Neuronal stem cell (in vitro differentiated cells): ENCODE measurements around the gene PLEKHM3.

ENCODE experiments used
- DNase-seq: peaks from one replicate; pipeline ENCODE4 v3.0.0-alpha.2; 2013; ENCODE audit warnings: low spot score
- H2AFZ ChIP-seq: one replicate; pipeline ENCODE4 v1.6.1; 2013; ENCODE audit warnings: mild to moderate bottlenecking, low read length, inconsistent platforms
- H2AK5ac ChIP-seq: 2 replicates; pipeline ENCODE4 v1.6.1; 2013; ENCODE audit warnings: low read depth, mild to moderate bottlenecking, inconsistent platforms, low read length, moderate library complexity, mixed read lengths
- H2BK120ac ChIP-seq: 2 replicates; pipeline ENCODE4 v1.6.1; 2013; ENCODE audit warnings: low read depth, mild to moderate bottlenecking, inconsistent platforms, low read length, moderate library complexity, mixed read lengths
- H2BK12ac ChIP-seq: one replicate; pipeline ENCODE4 v1.6.1; 2013; ENCODE audit warnings: low read length, inconsistent platforms
- H2BK15ac ChIP-seq: 2 replicates; pipeline ENCODE4 v1.6.1; 2013; ENCODE audit warnings: mild to moderate bottlenecking, low read length, inconsistent platforms, mixed read lengths
- H2BK5ac ChIP-seq: one replicate; pipeline ENCODE4 v1.6.1; 2013; ENCODE audit warnings: inconsistent platforms, mild to moderate bottlenecking, low read length, moderate library complexity
- H3K14ac ChIP-seq: one replicate; pipeline ENCODE4 v1.6.1; 2013; ENCODE audit warnings: low read length, inconsistent platforms
- H3K18ac ChIP-seq: 2 replicates; pipeline ENCODE4 v1.6.1; 2013; ENCODE audit warnings: low read length, inconsistent platforms
- H3K23ac ChIP-seq: 2 replicates; pipeline ENCODE4 v1.6.1; 2013; ENCODE audit warnings: low read depth, mild to moderate bottlenecking, mixed read lengths, low read length, inconsistent platforms; ENCODE audit not compliant: poor library complexity
- H3K27ac ChIP-seq: replicated peaks from 3 replicates; pipeline ENCODE4 v1.5.1; 2013; ENCODE audit warnings: low read length, inconsistent platforms
- H3K27me3 ChIP-seq, 3 experiments: 2 replicates each; pipeline ENCODE4 v1.6.1; 2013; ENCODE audit warnings: low read length in 3 of 3, mild to moderate bottlenecking in 2 of 3, inconsistent platforms in 1 of 3, low read depth in 1 of 3, mixed read lengths in 1 of 3, moderate library complexity in 1 of 3; ENCODE audit not compliant: control insufficient read depth in 3 of 3, insufficient read depth in 3 of 3
- H3K36me3 ChIP-seq, 2 donors: replicated peaks in 1 of 2; 2 replicates each; pipeline ENCODE4 v1.6.1; 2013; ENCODE audit warnings: low read length in 2 of 2; ENCODE audit not compliant: control insufficient read depth in 2 of 2, insufficient read depth in 2 of 2
- H3K4ac ChIP-seq: 2 replicates; pipeline ENCODE4 v1.6.1; 2013; ENCODE audit warnings: inconsistent platforms, mild to moderate bottlenecking, low read length, moderate library complexity
- H3K4me1 ChIP-seq, 2 donors: 1 replicate in 1 of 2; 2 replicates in 1 of 2; pipeline ENCODE4 v1.6.1; 2013; ENCODE audit warnings: low read length in 2 of 2, low read depth in 1 of 2; ENCODE audit not compliant: control insufficient read depth in 2 of 2, insufficient read depth in 1 of 2
- H3K4me2 ChIP-seq: one replicate; pipeline ENCODE4 v1.6.1; 2013; ENCODE audit warnings: mild to moderate bottlenecking, low read length, inconsistent platforms; ENCODE audit not compliant: insufficient read depth, poor library complexity, severe bottlenecking
- H3K4me3 ChIP-seq, 2 donors: 2 replicates each; pipeline ENCODE4 v1.5.1; 2013; ENCODE audit warnings: low read length in 2 of 2, mild to moderate bottlenecking in 2 of 2, inconsistent platforms in 1 of 2, moderate library complexity in 1 of 2
- H3K79me1 ChIP-seq: one replicate; pipeline ENCODE4 v1.6.1; 2013; ENCODE audit warnings: low read depth, mild to moderate bottlenecking, inconsistent platforms, low read length, moderate library complexity
- H3K9ac ChIP-seq: one replicate; pipeline ENCODE4 v1.6.1; 2013; ENCODE audit warnings: mild to moderate bottlenecking, low read depth, low read length, inconsistent platforms; ENCODE audit not compliant: poor library complexity
- H3K9me3 ChIP-seq, 2 donors: replicated peaks in 1 of 2; 2 replicates each; pipeline versions ENCODE3 to v1.6.1; 2013; ENCODE audit warnings: low read length in 2 of 2, mild to moderate bottlenecking in 2 of 2, inconsistent platforms in 1 of 2, low read depth in 1 of 2, mixed read lengths in 1 of 2, moderate library complexity in 1 of 2; ENCODE audit not compliant: control insufficient read depth in 2 of 2, insufficient read depth in 1 of 2
- H4K8ac ChIP-seq: one replicate; pipeline ENCODE4 v1.6.1; 2013; ENCODE audit warnings: low read depth, mild to moderate bottlenecking, inconsistent platforms, low read length, moderate library complexity
- H4K91ac ChIP-seq: one replicate; pipeline ENCODE4 v1.6.1; 2013; ENCODE audit warnings: low read length, low read depth, mild to moderate bottlenecking, inconsistent platforms; ENCODE audit not compliant: poor library complexity
- WGBS, 2 donors: extraction: QIAGEN DNeasy Blood & Tissue Kit; methylation state at CpG; one replicate each; pipeline ENCODE4 v1.1.7; 2013; ENCODE audit warnings: missing lambda C conversion rate in 2 of 2, mixed read lengths in 1 of 2; ENCODE audit not compliant: insufficient read length in 2 of 2, insufficient replicate concordance in 1 of 2; ENCODE audit errors: extremely low coverage in 2 of 2; 5-methylcytosine and 5-hydroxymethylcytosine counted together

Gene PLEKHM3

GRCh38 chr2:207871506-207871905, 153.8 kb downstream of the PLEKHM3 start:
- H4K8ac ChIP-seq, result no peak overlapping the region
- H3K4me2 ChIP-seq, result no peak overlapping the region
- DNase-seq, result no peak
- no peaks in the 10 kb centered on the region for H3K27me3 ChIP-seq
- no peak overlapping the region for H2BK12ac ChIP-seq
- H3K79me1 ChIP-seq, result no peaks in the 10 kb centered on the region
- no peaks in the 10 kb centered on the region for H3K36me3 ChIP-seq
- no peak overlapping the region for H2BK15ac ChIP-seq
- no peak overlapping the region for H3K4me3 ChIP-seq
- no peak overlapping the region for H2BK5ac ChIP-seq
- H2AFZ ChIP-seq, result no peak overlapping the region
- H2BK120ac ChIP-seq, result no peak overlapping the region
- no peak overlapping the region for H4K91ac ChIP-seq
- WGBS, 2 donors, result no CpG with 5 or more reads among the region's 1 CpG
- peaks cover 0 to 11% of the 10 kb centered on the region in 2 donors for H3K4me1 ChIP-seq
- H3K23ac ChIP-seq, result no peak overlapping the region
- no peak overlapping the region for H3K9ac ChIP-seq
- no peak overlapping the region for H3K18ac ChIP-seq
- H3K4ac ChIP-seq, result no peak overlapping the region
- H3K27ac ChIP-seq, result peak overlapping the region; percentile 30
- no peaks in the 10 kb centered on the region for H3K9me3 ChIP-seq
- no peak overlapping the region for H2AK5ac ChIP-seq
- no peak overlapping the region for H3K14ac ChIP-seq

GRCh38 chr2:207870814-207871213, 154.5 kb downstream of the PLEKHM3 start:
- H3K79me1 ChIP-seq, result no peaks in the 10 kb centered on the region
- no peak overlapping the region for H2BK5ac ChIP-seq
- H3K36me3 ChIP-seq, result no peaks in the 10 kb centered on the region
- H2BK15ac ChIP-seq, result no peak overlapping the region
- no peak overlapping the region for H3K18ac ChIP-seq
- H3K4me2 ChIP-seq, result no peak overlapping the region
- H3K9ac ChIP-seq, result no peak overlapping the region
- DNase-seq, result no peak
- no peak overlapping the region for H2AK5ac ChIP-seq
- no peak overlapping the region for H3K14ac ChIP-seq
- no peak overlapping the region for H2AFZ ChIP-seq
- no peak overlapping the region for H2BK120ac ChIP-seq
- H3K4ac ChIP-seq, result no peak overlapping the region
- H3K23ac ChIP-seq, result no peak overlapping the region
- no peak overlapping the region for H4K91ac ChIP-seq
- no peak overlapping the region for H4K8ac ChIP-seq
- peaks cover 0 to 11% of the 10 kb centered on the region in 2 donors for H3K4me1 ChIP-seq
- no peaks in the 10 kb centered on the region for H3K27me3 ChIP-seq
- no peak overlapping the region for H3K27ac ChIP-seq
- H3K4me3 ChIP-seq, result no peak overlapping the region
- H3K9me3 ChIP-seq, result no peaks in the 10 kb centered on the region
- H2BK12ac ChIP-seq, result no peak overlapping the region
- no CpG with 5 or more reads among the region's 4 CpGs for WGBS, 2 donors

- no peak overlapping the region for H2BK120ac ChIP-seq
- no peak overlapping the region for H3K4me3 ChIP-seq
- no peak overlapping the region for H2AK5ac ChIP-seq
- no peak for DNase-seq
- H3K9me3 ChIP-seq, result no peaks in the 10 kb centered on the region
- H3K9ac ChIP-seq, result no peak overlapping the region
- no peak overlapping the region for H4K8ac ChIP-seq
- H2BK15ac ChIP-seq, result no peak overlapping the region
- H3K18ac ChIP-seq, result no peak overlapping the region
- H3K36me3 ChIP-seq, result no peaks in the 10 kb centered on the region
- no peak overlapping the region for H3K4me2 ChIP-seq
- H2BK12ac ChIP-seq, result no peak overlapping the region
- H3K14ac ChIP-seq, result no peak overlapping the region
- H4K91ac ChIP-seq, result no peak overlapping the region
- H3K27ac ChIP-seq, result no peak overlapping the region
- H3K23ac ChIP-seq, result no peak overlapping the region
- no peak overlapping the region for H2BK5ac ChIP-seq
- H2AFZ ChIP-seq, result no peak overlapping the region
- H3K27me3 ChIP-seq, result no peaks in the 10 kb centered on the region
- WGBS, 2 donors, result 100% methylated on average over 1 of the region's 7 CpGs; no CpG with 5 or more reads in 1 of the 2 donors
- H3K4ac ChIP-seq, result no peak overlapping the region
- H3K79me1 ChIP-seq, result no peaks in the 10 kb centered on the region
- H3K4me1 ChIP-seq, result peaks cover 0 to 7% of the 10 kb centered on the region in 2 donors
These were observed 155.2 kb downstream of the PLEKHM3 start for GRCh38 chr2:207869784-207870778.

GRCh38 chr2:207868855-207869596, 156.3 kb downstream of the PLEKHM3 start:
- Histone ChIP-seq H3K79me1 (no peaks in the 10 kb centered on the region), H3K9ac (no peak overlapping the region), H2BK12ac (no peak overlapping the region), H3K4me2 (no peak overlapping the region), H3K27ac (no peak overlapping the region), H2AK5ac (no peak overlapping the region), H4K8ac (no peak overlapping the region), H2BK120ac (no peak overlapping the region), H3K27me3 (no peaks in the 10 kb centered on the region), H3K4ac (no peak overlapping the region), H3K23ac (no peak overlapping the region), H2AFZ (no peak overlapping the region), H2BK15ac (no peak overlapping the region), H3K18ac (no peak overlapping the region), H2BK5ac (no peak overlapping the region), H3K14ac (no peak overlapping the region), H4K91ac (no peak overlapping the region), H3K4me1 (peaks cover 0 to 7% of the 10 kb centered on the region in 2 donors), H3K36me3 (no peaks in the 10 kb centered on the region), H3K9me3 (no peaks in the 10 kb centered on the region), H3K4me3 (no peak overlapping the region)
- DNase-seq, result no peak
- no CpG with 5 or more reads among the region's 5 CpGs for WGBS, 2 donors
